NB4 (cell line): ENCODE measurements around the gene SYT6.

Source experiments
- DNase-seq: peaks from one replicate; pipeline ENCODE4 v3.0.0; 2010; ENCODE audit warnings: low read depth
- H3K4me3 ChIP-seq: one replicate; pipeline ENCODE4 v1.5.1; 2011; ENCODE audit warnings: mild to moderate bottlenecking, low read depth, low read length, moderate library complexity
- CTCF ChIP-seq: IDR thresholded peaks from one replicate; pipeline ENCODE4 v1.5.1; 2012; ENCODE audit warnings: low read depth, low read length
- MYC ChIP-seq: IDR thresholded peaks from 2 replicates; pipeline ENCODE4 v1.6.1; 2011; ENCODE audit warnings: low read depth, low read length
- POLR2A ChIP-seq: IDR thresholded peaks from 2 replicates; pipeline ENCODE4 v1.6.1; 2011; ENCODE audit warnings: mild to moderate bottlenecking; ENCODE audit not compliant: insufficient read length; ENCODE audit errors: extremely low read depth
- TF ChIP-seq, protein P1 (sequence below): IDR thresholded peaks from 2 replicates; pipeline ENCODE4 v1.6.1; 2011; ENCODE audit warnings: low read depth, low read length

SYT6 gene

GRCh38 chr1:114176366-114176765, 22.7 kb upstream of the SYT6 start:
- no peak for DNase-seq
- no peak overlapping the region for H3K4me3 ChIP-seq
- TF ChIP-seq, protein P1, sequence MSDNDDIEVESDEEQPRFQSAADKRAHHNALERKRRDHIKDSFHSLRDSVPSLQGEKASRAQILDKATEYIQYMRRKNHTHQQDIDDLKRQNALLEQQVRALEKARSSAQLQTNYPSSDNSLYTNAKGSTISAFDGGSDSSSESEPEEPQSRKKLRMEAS: no peak
- TF ChIP-seq CTCF: no peak
- TF ChIP-seq POLR2A: no peak
- TF ChIP-seq MYC: no peak

DNA sequence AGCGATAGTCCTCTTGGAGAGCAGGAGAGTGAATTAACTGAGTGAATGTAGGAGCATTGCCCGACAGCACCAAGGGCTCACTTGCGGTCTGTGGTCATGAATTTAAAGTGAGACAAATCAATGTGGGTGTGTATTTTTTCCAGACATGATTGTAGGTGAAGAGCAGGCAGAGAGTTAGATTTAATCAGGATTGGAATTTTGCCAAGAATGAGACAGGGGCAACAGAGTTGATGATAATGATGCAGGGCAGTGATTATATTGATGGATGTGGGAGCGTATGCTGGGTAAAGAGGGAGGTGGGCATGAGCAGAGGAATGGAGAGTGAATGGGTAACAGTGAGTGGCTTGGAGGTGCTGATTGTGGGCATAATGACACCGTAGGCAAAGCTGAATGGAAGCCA, 20.0 kb upstream of the SYT6 start:
- H3K4me3 ChIP-seq: no peak overlapping the region
- no peak for TF ChIP-seq CTCF
- TF ChIP-seq POLR2A: no peak
- TF ChIP-seq, protein P1: no peak
- TF ChIP-seq MYC: no peak
- no peak for DNase-seq

- no peak for TF ChIP-seq MYC
- TF ChIP-seq POLR2A: no peak
- TF ChIP-seq, protein P1: no peak
- DNase-seq: no peak
- H3K4me3 ChIP-seq: no peak overlapping the region
Observed at GRCh38 chr1:114169509-114169908, 15.8 kb upstream of the SYT6 start.

GRCh38 chr1:114167226-114167625, 13.6 kb upstream of the SYT6 start:
- TF ChIP-seq CTCF: no peak
- TF ChIP-seq, protein P1: no peak
- no peak for TF ChIP-seq MYC
- peak; percentile 76 for DNase-seq
- no peak overlapping the region for H3K4me3 ChIP-seq

DNA sequence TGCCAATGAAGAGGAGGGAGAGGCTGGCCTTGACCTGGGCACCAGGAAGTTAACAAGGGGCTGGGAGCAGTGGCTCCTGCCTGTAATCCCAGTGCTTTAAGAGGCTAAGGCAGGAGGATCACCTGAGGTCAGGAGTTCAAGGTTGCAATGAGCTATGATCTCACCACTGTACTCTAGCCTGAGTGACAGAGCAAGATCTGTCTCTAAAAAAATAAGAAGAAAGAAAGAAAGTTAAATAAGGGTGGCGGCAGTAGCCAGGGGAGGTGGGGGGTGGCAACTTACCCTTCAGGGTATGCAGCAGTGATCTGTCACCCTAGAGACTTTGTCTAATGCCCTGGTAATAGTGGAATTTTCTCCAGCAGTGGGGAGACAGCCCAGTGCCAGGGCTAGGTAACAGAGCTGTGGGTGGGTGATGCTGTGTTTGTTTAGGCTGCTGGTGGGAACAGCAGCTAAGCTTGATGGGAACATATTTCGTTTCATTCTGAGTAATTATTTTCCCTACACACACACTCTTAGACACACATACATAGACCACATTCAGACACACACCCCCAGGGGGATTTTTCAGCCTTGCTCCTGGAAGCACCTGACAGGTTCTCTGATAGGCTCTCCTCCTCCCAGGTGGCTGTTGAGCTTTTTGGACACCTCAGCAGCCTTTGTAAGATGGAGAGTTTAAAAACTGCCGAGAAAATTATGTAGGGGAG, 11.3 kb upstream of the SYT6 start:
- DNase-seq: no peak
- H3K4me3 ChIP-seq: no peak overlapping the region
- TF ChIP-seq, protein P1: no peak
- TF ChIP-seq MYC: no peak
- no peak for TF ChIP-seq POLR2A
- no peak for TF ChIP-seq CTCF

GRCh38 chr1:114159941-114160340, 6.3 kb upstream of the SYT6 start:
- no peak for TF ChIP-seq CTCF
- TF ChIP-seq POLR2A: no peak
- TF ChIP-seq, protein P1: no peak
- TF ChIP-seq MYC: no peak
- no peak for DNase-seq
- no peak overlapping the region for H3K4me3 ChIP-seq
